Fibroblast of skin of left quadriceps (primary cell): ENCODE data around the gene PAFAH1B2.
"Not testable (repeated sequence)": the region's sequence is repeated elsewhere in the genome, so short reads cannot be mapped to it uniquely, and the experiment has no call there.

Source experiments
- DNase-seq, 2 experiments: peaks; one replicate each; pipeline ENCODE4 v3.0.0-alpha.2; 2013; ENCODE audit warnings: low read depth in 2 of 2

The PAFAH1B2 gene

GRCh38 chr11:117172724-117173421 lies 28.8 kb downstream of the PAFAH1B2 start:
- no peak for DNase-seq

GRCh38 chr11:117175104-117175503 lies 31.0 kb downstream of the PAFAH1B2 start:
- DNase-seq, result no peak

- DNase-seq, result no peak
Measured at GRCh38 chr11:117175781-117176180, 31.7 kb downstream of the PAFAH1B2 start.

- no peak for DNase-seq
Measured at GRCh38 chr11:117176186-117176585, 32.1 kb downstream of the PAFAH1B2 start.

- DNase-seq, result no peak
Measured at GRCh38 chr11:117177534-117178209, 33.6 kb downstream of the PAFAH1B2 start.

- DNase-seq, result peak; percentile 82 to 88
Measured at GRCh38 chr11:117178210-117179034, 34.3 kb downstream of the PAFAH1B2 start, which contains the start of gene SIDT2. TSS of gene SIDT2 (plus strand) at chr11:117178743. CDS start at chr11:117179264, 521 bp downstream.

GRCh38 chr11:117179048-117179999 lies 35.2 kb downstream of the PAFAH1B2 start:
- no peak for DNase-seq

- no peak for DNase-seq
Measured at GRCh38 chr11:117180020-117180419, 35.9 kb downstream of the PAFAH1B2 start.

GRCh38 chr11:117180661-117181585 lies 36.8 kb downstream of the PAFAH1B2 start:
- DNase-seq, result peak in 1 of 2 experiments; percentile 40

GRCh38 chr11:117181586-117182550 lies 37.8 kb downstream of the PAFAH1B2 start:
- DNase-seq, result no peak

GRCh38 chr11:117182551-117182935 lies 38.5 kb downstream of the PAFAH1B2 start:
- no peak for DNase-seq

- DNase-seq, result not testable (repeated sequence)
Measured at GRCh38 chr11:117183178-117183577, 39.1 kb downstream of the PAFAH1B2 start.

GRCh38 chr11:117183724-117184349 lies 39.8 kb downstream of the PAFAH1B2 start:
- no peak for DNase-seq

GRCh38 chr11:117185736-117186430 lies 41.8 kb downstream of the PAFAH1B2 start:
- no peak for DNase-seq

GRCh38 chr11:117186431-117186761 lies 42.3 kb downstream of the PAFAH1B2 start:
- DNase-seq, result no peak

- no peak for DNase-seq
Measured at GRCh38 chr11:117187007-117187406, 42.9 kb downstream of the PAFAH1B2 start.

GRCh38 chr11:117187428-117187798 lies 43.3 kb downstream of the PAFAH1B2 start:
- no peak for DNase-seq
